ENCODE data around the gene CASS4. TPM values are rescaled to one million over a fixed set of nuclear protein-coding genes. Genes with fewer than 3 reads are reported as not detected.

The CASS4 gene
- total and polyA plus RNA-seq, 9 of the 15 experiments (the other 6 are each of a cell fraction or from before 2014, with no cell fraction given): 8.1 to 53.8 (median 26.7) TPM

DNA sequence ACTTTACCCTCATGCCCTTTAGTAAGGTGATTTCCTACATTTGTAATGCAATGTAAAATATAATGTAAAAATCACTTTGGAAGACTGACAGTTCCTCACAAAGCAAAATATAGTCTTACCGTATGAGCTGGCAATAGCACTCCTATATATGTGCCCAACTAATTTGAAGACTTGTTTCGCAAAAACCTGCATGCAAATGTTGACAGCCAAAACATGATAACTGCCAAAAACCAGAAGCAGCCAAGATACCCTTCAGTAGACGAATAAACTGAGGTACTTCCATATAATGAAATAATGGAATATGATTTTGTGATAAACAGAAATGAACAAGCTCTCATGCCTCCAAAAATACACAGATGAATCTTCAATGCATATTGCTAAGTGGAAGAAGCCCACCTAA is 33.7 kb upstream of the CASS4 start:
- Histone ChIP-seq H3K36me3 (ENCODE audit: control insufficient read depth, insufficient read depth, low read length) (peaks cover 92% of the 10 kb centered on the region), H3K9ac (ENCODE audit: insufficient read depth in 1 of 2, low read depth in 2 of 2, low read length in 2 of 2) (no peak overlapping the region), H3K27ac (ENCODE audit: extremely low read depth, low read depth, low read length) (no peak overlapping the region), H3K9me3 (replicated peaks; ENCODE audit: control insufficient read depth, insufficient read depth, low read depth, low read length) (no peaks in the 10 kb centered on the region), H2AFZ (ENCODE audit: low read depth, low read length) (no peak overlapping the region), H3K4me3 (no peak overlapping the region), H3K9me1 (ENCODE audit: control insufficient read depth, insufficient read depth, low read length) (no peaks in the 10 kb centered on the region), H3K27me3 (ENCODE audit: control insufficient read depth in 2 of 2, insufficient read depth in 2 of 2, low read length in 2 of 2) (no peaks in the 10 kb centered on the region), H3K4me1 (replicated peaks in 1 of 2; ENCODE audit: control insufficient read depth in 2 of 2, insufficient read depth in 2 of 2, low read length in 2 of 2) (peaks cover 0 to 7% of the 10 kb centered on the region in 2 experiments; a peak in 2 of 5 replicates), H4K20me1 (replicated peaks; ENCODE audit: control insufficient read depth, insufficient read depth, low read length) (no peaks in the 10 kb centered on the region; the same call in 1 of the 2 replicates), H3K4me2 (ENCODE audit: insufficient read depth, low read length) (no peak overlapping the region), H3K79me2 (ENCODE audit: control insufficient read depth, insufficient read depth, low read length) (peaks cover 87% of the 10 kb centered on the region)
- DNase-seq (ENCODE audit: extremely low read depth in 1 of 4, low spot score in 3 of 4) (no peak), FAIRE-seq (no peak), ATAC-seq (no peak)
- TF ChIP-seq FOXJ2 (tag; IDR thresholded peaks at IDR 0.05) (no peak), NUFIP1 (IDR thresholded peaks at IDR 0.05; ENCODE audit: partially characterized antibody) (no peak), SMARCC2 (IDR thresholded peaks at IDR 0.05; ENCODE audit: low read depth) (no peak), PHB2 (IDR thresholded peaks at IDR 0.05; ENCODE audit: low read depth) (no peak)
- TF ChIP-seq, protein P1, sequence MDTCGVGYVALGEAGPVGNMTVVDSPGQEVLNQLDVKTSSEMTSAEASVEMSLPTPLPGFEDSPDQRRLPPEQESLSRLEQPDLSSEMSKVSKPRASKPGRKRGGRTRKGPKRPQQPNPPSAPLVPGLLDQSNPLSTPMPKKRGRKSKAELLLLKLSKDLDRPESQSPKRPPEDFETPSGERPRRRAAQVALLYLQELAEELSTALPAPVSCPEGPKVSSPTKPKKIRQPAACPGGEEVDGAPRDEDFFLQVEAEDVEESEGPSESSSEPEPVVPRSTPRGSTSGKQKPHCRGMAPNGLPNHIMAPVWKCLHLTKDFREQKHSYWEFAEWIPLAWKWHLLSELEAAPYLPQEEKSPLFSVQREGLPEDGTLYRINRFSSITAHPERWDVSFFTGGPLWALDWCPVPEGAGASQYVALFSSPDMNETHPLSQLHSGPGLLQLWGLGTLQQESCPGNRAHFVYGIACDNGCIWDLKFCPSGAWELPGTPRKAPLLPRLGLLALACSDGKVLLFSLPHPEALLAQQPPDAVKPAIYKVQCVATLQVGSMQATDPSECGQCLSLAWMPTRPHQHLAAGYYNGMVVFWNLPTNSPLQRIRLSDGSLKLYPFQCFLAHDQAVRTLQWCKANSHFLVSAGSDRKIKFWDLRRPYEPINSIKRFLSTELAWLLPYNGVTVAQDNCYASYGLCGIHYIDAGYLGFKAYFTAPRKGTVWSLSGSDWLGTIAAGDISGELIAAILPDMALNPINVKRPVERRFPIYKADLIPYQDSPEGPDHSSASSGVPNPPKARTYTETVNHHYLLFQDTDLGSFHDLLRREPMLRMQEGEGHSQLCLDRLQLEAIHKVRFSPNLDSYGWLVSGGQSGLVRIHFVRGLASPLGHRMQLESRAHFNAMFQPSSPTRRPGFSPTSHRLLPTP (IDR thresholded peaks at IDR 0.05; ENCODE audit: borderline replicate concordance, extremely low read depth, insufficient read length): no peak
- TF ChIP-seq, protein P2, sequence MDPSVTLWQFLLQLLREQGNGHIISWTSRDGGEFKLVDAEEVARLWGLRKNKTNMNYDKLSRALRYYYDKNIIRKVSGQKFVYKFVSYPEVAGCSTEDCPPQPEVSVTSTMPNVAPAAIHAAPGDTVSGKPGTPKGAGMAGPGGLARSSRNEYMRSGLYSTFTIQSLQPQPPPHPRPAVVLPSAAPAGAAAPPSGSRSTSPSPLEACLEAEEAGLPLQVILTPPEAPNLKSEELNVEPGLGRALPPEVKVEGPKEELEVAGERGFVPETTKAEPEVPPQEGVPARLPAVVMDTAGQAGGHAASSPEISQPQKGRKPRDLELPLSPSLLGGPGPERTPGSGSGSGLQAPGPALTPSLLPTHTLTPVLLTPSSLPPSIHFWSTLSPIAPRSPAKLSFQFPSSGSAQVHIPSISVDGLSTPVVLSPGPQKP (CRISPR knock-in tag; IDR thresholded peaks at IDR 0.05): no peak
- in situ Hi-C loops (cut with MboI): no loop called here
- intact Hi-C loops (cut with micrococcal nuclease): no loop called here
- POLR2A ChIA-PET: interaction anchor here (0.9 to 1.1 kb wide), 3 partner anchors 10 to 16 kb away, joined by 3 to 4 read pairs (median 3); no protein-coding TSS in a partner anchor
- BruUV-seq (replicated peaks): no TSS peak
- 87% methylated on average over 3 of the region's 3 CpGs for WGBS (ENCODE audit: insufficient coverage, low coverage, missing lambda C conversion rate)
- CTCF ChIA-PET (ENCODE audit: low intra/inter-chr PET ratio): no interaction called here
